BE2C (cell line): ENCODE results near the gene SLC13A5.
"Not testable (repeated sequence)": the region's sequence is repeated elsewhere in the genome, so short reads cannot be mapped to it uniquely, and the experiment has no call there.

ENCODE experiments used
- DNase-seq: peaks from one replicate; pipeline ENCODE4 v3.0.0-alpha.2; 2020
- H3K27me3 ChIP-seq: fragments of 250-450 bp; sonication (Bioruptor Pico); 2 replicates; pipeline ENCODE4 v1.5.1; 2020; ENCODE audit warnings: mild to moderate bottlenecking
- H3K36me3 ChIP-seq: fragments of 250-450 bp; sonication (Bioruptor Pico); 2 replicates; pipeline ENCODE4 v1.5.1; 2020; ENCODE audit warnings: mild to moderate bottlenecking
- H3K4me1 ChIP-seq: fragments of 250-450 bp; sonication (Bioruptor Pico); 2 replicates; pipeline ENCODE4 v1.5.1; 2020
- H3K4me3 ChIP-seq: 2 replicates; pipeline ENCODE4 v1.5.1; 2011; ENCODE audit warnings: low read depth, low read length
- H3K9me3 ChIP-seq: fragments of 250-450 bp; sonication (Bioruptor Pico); 2 replicates; pipeline ENCODE4 v1.5.1; 2020
- CTCF ChIP-seq: IDR thresholded peaks from 2 replicates; pipeline ENCODE4 v1.5.1; 2012; ENCODE audit warnings: mild to moderate bottlenecking, low read depth, low read length

SLC13A5 gene

GRCh38 chr17:6700948-6701307 lies 12.2 kb downstream of the SLC13A5 start:
- no peak for TF ChIP-seq CTCF
- no peaks in the 10 kb centered on the region for H3K9me3 ChIP-seq
- H3K36me3 ChIP-seq = no peaks in the 10 kb centered on the region
- H3K27me3 ChIP-seq = no peaks in the 10 kb centered on the region
- H3K4me1 ChIP-seq = no peaks in the 10 kb centered on the region
- no peak overlapping the region for H3K4me3 ChIP-seq
- DNase-seq = no peak

- H3K4me1 ChIP-seq = no peaks in the 10 kb centered on the region
- DNase-seq = no peak
- no peaks in the 10 kb centered on the region for H3K27me3 ChIP-seq
- H3K36me3 ChIP-seq = no peaks in the 10 kb centered on the region
- H3K9me3 ChIP-seq = no peaks in the 10 kb centered on the region
- H3K4me3 ChIP-seq = no peak overlapping the region
- TF ChIP-seq CTCF = no peak
These were observed 12.9 kb downstream of the SLC13A5 start for GRCh38 chr17:6699997-6700947.

GRCh38 chr17:6698004-6698403 lies 15.2 kb downstream of the SLC13A5 start:
- H3K4me1 ChIP-seq = no peaks in the 10 kb centered on the region
- no peak for DNase-seq
- TF ChIP-seq CTCF = no peak
- no peaks in the 10 kb centered on the region for H3K36me3 ChIP-seq
- H3K9me3 ChIP-seq = no peaks in the 10 kb centered on the region
- H3K27me3 ChIP-seq = no peaks in the 10 kb centered on the region
- no peak overlapping the region for H3K4me3 ChIP-seq

- no peak for TF ChIP-seq CTCF
- H3K4me3 ChIP-seq = no peak overlapping the region
- no peaks in the 10 kb centered on the region for H3K4me1 ChIP-seq
- DNase-seq = no peak
- no peaks in the 10 kb centered on the region for H3K36me3 ChIP-seq
- H3K9me3 ChIP-seq = no peaks in the 10 kb centered on the region
- H3K27me3 ChIP-seq = no peaks in the 10 kb centered on the region
These were observed 16.3 kb downstream of the SLC13A5 start for GRCh38 chr17:6696906-6697305.

GRCh38 chr17:6695565-6695964 lies 17.6 kb downstream of the SLC13A5 start:
- TF ChIP-seq CTCF = no peak

GRCh38 chr17:6695051-6695450 lies 18.1 kb downstream of the SLC13A5 start:
- no peak for TF ChIP-seq CTCF
- no peaks in the 10 kb centered on the region for H3K4me1 ChIP-seq
- DNase-seq = no peak
- no peaks in the 10 kb centered on the region for H3K9me3 ChIP-seq
- H3K27me3 ChIP-seq = no peaks in the 10 kb centered on the region
- H3K36me3 ChIP-seq = no peaks in the 10 kb centered on the region
- H3K4me3 ChIP-seq = no peak overlapping the region

More at GRCh38 chr17:6695565-6695964, 17.6 kb downstream of the SLC13A5 start:
- Histone ChIP-seq H3K9me3 (no peaks in the 10 kb centered on the region), H3K27me3 (no peaks in the 10 kb centered on the region), H3K4me3 (no peak overlapping the region), H3K4me1 (no peaks in the 10 kb centered on the region), H3K36me3 (no peaks in the 10 kb centered on the region)
- DNase-seq = no peak

- H3K9me3 ChIP-seq, H3K36me3 ChIP-seq: not testable (repeated sequence)
These were observed 21.2 kb downstream of the SLC13A5 start for GRCh38 chr17:6691958-6692357.

More at GRCh38 chr17:6691958-6692357, 21.2 kb downstream of the SLC13A5 start:
- H3K27me3 ChIP-seq, H3K4me3 ChIP-seq, DNase-seq, H3K4me1 ChIP-seq: not testable (repeated sequence)
